Adrenal gland (tissue), 12 donors: Measurements from ENCODE around the gene CR1L. TPM values are rescaled to one million over a fixed set of nuclear protein-coding genes. Genes with fewer than 3 reads are reported as not detected.
A peak's percentile ranks its signal among the peaks of the same experiment; 100 is the strongest.

ENCODE experiments used
- DNase-seq, 7 donors: peaks; one replicate each; pipeline ENCODE4 v3.0.0-alpha.2; 2019 to 2020
- H3K27ac ChIP-seq, 5 donors: fragments of 200-600 bp; sonication (generic) in 4 of 5; 1 replicate in 3 of 5; 2 replicates in 2 of 5; pipeline versions ENCODE4 v1.5.1 to v1.8.0; 2016 to 2020; ENCODE audit warnings: mild to moderate bottlenecking in 1 of 5
- H3K27me3 ChIP-seq: fragments of 200-600 bp; 2 replicates; pipeline ENCODE4 v1.8.0; 2021
- H3K36me3 ChIP-seq, 2 donors: fragments of 200-600 bp; replicated peaks in 1 of 2; 1 replicate in 1 of 2; 2 replicates in 1 of 2; pipeline versions ENCODE4 v1.5.1 to v1.8.0; 2018 to 2022
- H3K4me1 ChIP-seq, 2 donors: fragments of 200-600 bp; replicated peaks in 1 of 2; 1 replicate in 1 of 2; 2 replicates in 1 of 2; pipeline versions ENCODE4 v1.5.1 to v1.8.0; 2018 to 2021
- H3K4me3 ChIP-seq, 4 donors: fragments of 200-600 bp; sonication (generic) in 3 of 4; one replicate each; pipeline ENCODE4 v1.5.1; 2016 to 2018
- H3K9me3 ChIP-seq, 3 donors: fragments of 200-600 bp; sonication (generic) in 1 of 3; replicated peaks in 1 of 3; 1 replicate in 2 of 3; 2 replicates in 1 of 3; pipeline versions ENCODE4 v1.5.1 to v1.8.0; 2016 to 2021
- POLR2A ChIP-seq, 2 donors: fragments of 450-650 bp; IDR thresholded peaks; one replicate each; pipeline ENCODE4 v1.6.1; 2017; ENCODE audit warnings: antibody characterized with exemption in 2 of 2, mild to moderate bottlenecking in 2 of 2, moderate library complexity in 1 of 2
- WGBS, 4 donors: extraction: QIAGEN DNeasy Blood & Tissue Kit in 2 of 4; methylation state at CpG; one replicate each; pipeline versions ENCODE4 v1.1.5 to v1.1.7; 2013 to 2017; 5-methylcytosine and 5-hydroxymethylcytosine counted together
- intact Hi-C, 2 donors: fragments of 100-400 bp; cut with DNase I; formaldehyde crosslinking; loops; one replicate each; pipeline versions ENCODE4 v1.14.1 to v1.15.0; 2022 to 2023
- polyA plus RNA-seq, 3 donors: library from polyadenylated mRNA; stranded (reverse); fragments of 200-250 nt in 2 of 3; fragments of 350-450 nt in 1 of 3; fragmentation: Illumina TruSeq in 1 of 3; extraction: RNeasy Lipid Tissue Mini Kit (QIAGEN cat#74804) in 1 of 3; gene quantifications; one replicate each; pipeline ENCODE4 v1.2.3, GENCODE V29; 2013 to 2014
- total RNA-seq, 9 donors: library from RNA; depleted of rRNA in 4 of 9; stranded (reverse); fragments of >200 nt in 4 of 9; fragments of 120-200 nt in 1 of 9; fragmentation: NEBNext Ultra II Directional in 1 of 9; extraction: Animal tissue kit (Norgen Biotek cat#: 25700) in 1 of 9; gene quantifications; one replicate each; pipeline versions ENCODE4 v1.1.0 to v1.2.4, GENCODE V29; 2013 to 2023
- TF ChIP-seq, protein P1 (sequence below), 6 experiments: fragments of 450-650 bp in 4 of 6; fragments of 200-600 bp in 2 of 6; sonication (generic) in 1 of 6; IDR thresholded peaks; 1 replicate in 5 of 6; 2 replicates in 1 of 6; pipeline versions ENCODE4 v1.5.1 to v1.8.0; 2016 to 2021; ENCODE audit warnings: antibody characterized with exemption in 6 of 6, mild to moderate bottlenecking in 2 of 6, moderate library complexity in 1 of 6
- donor health status: healthy with polysubstance abuse.
- donor health status: Bipolar disorder and iron deficiency.
- donor health status: DM: yes; HTN: yes; CAD: no.
- donor health status: DM: no; HTN: no; CAD: no.
- donor health status: DM: no; HTN: no; CAD: no.
- donor health status: DM: yes; HTN: yes; CAD: no.

Gene CR1L
- total and polyA plus RNA-seq, 12 donors, result 0.23 to 0.81 (median 0.53) TPM; not detected in 4

DNA sequence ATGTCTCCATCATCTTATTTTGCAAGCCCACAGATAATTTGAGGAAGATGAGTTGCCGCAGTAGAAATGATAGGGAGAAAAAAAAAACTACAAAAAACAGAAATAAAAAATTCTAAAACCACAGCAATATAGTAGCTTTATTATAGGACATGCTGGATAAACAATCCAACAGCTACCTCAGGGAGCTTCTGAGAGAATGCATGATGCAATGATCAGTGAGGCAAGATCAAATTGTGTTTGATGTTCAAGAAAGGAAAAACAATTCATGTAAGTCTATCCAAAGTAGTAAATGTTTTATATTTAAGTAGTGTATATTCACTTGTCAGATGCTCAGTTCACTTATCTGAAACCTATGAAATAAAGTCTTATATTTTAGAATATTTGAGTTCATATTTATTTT, 6.7 kb downstream of the CR1L start:
- no peaks in the 10 kb centered on the region for H3K9me3 ChIP-seq
- H3K4me3 ChIP-seq, result no peak overlapping the region
- no peaks in the 10 kb centered on the region for H3K4me1 ChIP-seq
- no peak for DNase-seq
- no peak overlapping the region for H3K27ac ChIP-seq
- H3K27me3 ChIP-seq, result no peaks in the 10 kb centered on the region
- intact Hi-C loops, result no loop called here
- WGBS, 4 donors, result 93 to 98% (median 94%) methylated on average over 1 of the region's 1 CpG
- no peaks in the 10 kb centered on the region for H3K36me3 ChIP-seq
- TF ChIP-seq, protein P1, sequence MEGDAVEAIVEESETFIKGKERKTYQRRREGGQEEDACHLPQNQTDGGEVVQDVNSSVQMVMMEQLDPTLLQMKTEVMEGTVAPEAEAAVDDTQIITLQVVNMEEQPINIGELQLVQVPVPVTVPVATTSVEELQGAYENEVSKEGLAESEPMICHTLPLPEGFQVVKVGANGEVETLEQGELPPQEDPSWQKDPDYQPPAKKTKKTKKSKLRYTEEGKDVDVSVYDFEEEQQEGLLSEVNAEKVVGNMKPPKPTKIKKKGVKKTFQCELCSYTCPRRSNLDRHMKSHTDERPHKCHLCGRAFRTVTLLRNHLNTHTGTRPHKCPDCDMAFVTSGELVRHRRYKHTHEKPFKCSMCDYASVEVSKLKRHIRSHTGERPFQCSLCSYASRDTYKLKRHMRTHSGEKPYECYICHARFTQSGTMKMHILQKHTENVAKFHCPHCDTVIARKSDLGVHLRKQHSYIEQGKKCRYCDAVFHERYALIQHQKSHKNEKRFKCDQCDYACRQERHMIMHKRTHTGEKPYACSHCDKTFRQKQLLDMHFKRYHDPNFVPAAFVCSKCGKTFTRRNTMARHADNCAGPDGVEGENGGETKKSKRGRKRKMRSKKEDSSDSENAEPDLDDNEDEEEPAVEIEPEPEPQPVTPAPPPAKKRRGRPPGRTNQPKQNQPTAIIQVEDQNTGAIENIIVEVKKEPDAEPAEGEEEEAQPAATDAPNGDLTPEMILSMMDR (IDR thresholded peaks at IDR 0.05), result no peak
- no peak for TF ChIP-seq POLR2A (IDR thresholded peaks at IDR 0.05)

DNA sequence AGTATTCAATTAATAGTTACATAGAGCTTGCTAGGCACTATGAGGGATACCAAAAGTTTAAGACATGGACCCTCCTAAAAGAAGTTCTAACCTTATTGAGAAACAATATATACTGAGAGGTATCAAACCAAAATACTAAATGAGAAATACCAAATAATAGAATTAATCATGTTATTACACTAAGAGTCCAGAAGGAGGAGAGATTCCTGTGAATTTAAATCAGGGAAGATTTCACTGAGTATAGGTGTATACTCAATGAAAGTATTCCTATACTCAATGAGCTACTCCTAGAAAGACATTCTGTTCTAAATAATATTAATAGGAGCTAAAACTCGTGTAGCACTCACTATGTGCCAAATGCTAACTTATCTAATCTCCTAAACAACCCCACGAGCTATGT, 9.4 kb downstream of the CR1L start:
- Histone ChIP-seq H3K9me3 (no peaks in the 10 kb centered on the region), H3K27ac (no peak overlapping the region), H3K4me3 (no peak overlapping the region), H3K36me3 (no peaks in the 10 kb centered on the region), H3K27me3 (no peaks in the 10 kb centered on the region), H3K4me1 (no peaks in the 10 kb centered on the region)
- no peak for TF ChIP-seq POLR2A (IDR thresholded peaks at IDR 0.05)
- TF ChIP-seq, protein P1 (IDR thresholded peaks at IDR 0.05), result peak in 5 of 6 experiments; percentile 8 to 43 (median 37)
- intact Hi-C loops, result no loop called here
- 40 to 64% (median 45%) methylated on average over 2 of the region's 2 CpGs for WGBS, 4 donors
- DNase-seq, result no peak

DNA sequence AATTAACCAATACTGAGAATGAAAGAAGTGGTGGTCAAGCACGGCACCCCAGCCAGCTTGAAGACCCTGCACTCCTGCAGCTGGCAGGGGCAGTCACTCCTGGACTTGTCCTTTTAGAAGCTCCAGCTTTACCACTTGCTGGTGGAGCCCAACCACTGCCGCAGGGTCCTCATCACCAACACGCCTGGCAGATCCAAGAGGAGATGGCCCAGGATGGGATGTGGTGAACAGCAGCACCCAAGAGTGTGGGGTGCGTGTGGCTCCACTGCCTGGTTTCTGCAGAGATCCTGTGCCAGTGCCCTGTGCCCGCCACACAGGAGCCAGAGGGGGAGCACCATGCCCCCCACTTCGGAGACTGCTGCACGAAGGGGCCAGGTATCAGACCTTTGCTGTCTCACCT, 13.5 kb downstream of the CR1L start:
- 79 to 91% (median 83%) methylated on average over 5 to 7 of the region's 7 CpGs for WGBS, 4 donors
- intact Hi-C loops, result no loop called here
- H3K27me3 ChIP-seq, result no peaks in the 10 kb centered on the region
- H3K27ac ChIP-seq, result no peak overlapping the region
- H3K4me3 ChIP-seq, result no peak overlapping the region
- no peaks in the 10 kb centered on the region for H3K9me3 ChIP-seq
- H3K36me3 ChIP-seq, result no peaks in the 10 kb centered on the region
- TF ChIP-seq POLR2A (IDR thresholded peaks at IDR 0.05), result no peak
- TF ChIP-seq, protein P1 (IDR thresholded peaks at IDR 0.05), result no peak
- no peak for DNase-seq
- no peaks in the 10 kb centered on the region for H3K4me1 ChIP-seq

DNA sequence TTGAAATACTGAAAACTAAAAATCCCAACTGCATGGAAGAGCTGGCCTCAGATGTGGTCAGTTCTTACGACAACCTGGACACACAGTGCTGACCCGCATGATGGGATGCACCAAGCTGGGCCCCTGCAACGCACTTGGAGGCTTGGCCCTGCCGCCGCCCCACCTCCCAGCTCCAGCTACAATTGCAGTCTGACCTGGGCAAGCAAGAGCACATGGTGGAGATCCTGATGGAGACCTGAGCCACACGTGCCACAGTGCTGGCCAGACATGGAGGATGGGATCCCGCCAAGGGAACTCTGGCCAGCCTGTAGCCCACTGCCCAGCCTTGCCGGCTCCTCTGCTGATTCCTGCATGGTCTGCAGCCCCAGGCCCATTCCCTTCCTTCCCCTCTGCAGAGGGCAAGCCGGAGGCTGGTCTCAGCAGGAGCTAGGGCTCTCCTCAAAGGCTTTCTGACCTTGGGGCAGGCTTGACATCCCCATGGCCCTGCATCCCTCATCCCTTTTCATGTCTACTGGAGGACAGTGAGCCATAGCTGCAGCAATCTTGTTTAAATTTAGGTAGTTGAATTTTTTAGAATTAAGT, 14.1 kb downstream of the CR1L start:
- no peaks in the 10 kb centered on the region for H3K36me3 ChIP-seq
- no peak overlapping the region for H3K27ac ChIP-seq
- H3K27me3 ChIP-seq, result no peaks in the 10 kb centered on the region
- no peaks in the 10 kb centered on the region for H3K4me1 ChIP-seq
- TF ChIP-seq, protein P1 (IDR thresholded peaks at IDR 0.05), result no peak
- TF ChIP-seq POLR2A (IDR thresholded peaks at IDR 0.05), result no peak
- intact Hi-C loops, result no loop called here
- 84 to 90% (median 87%) methylated on average over 5 to 9 of the region's 9 CpGs for WGBS, 4 donors
- H3K4me3 ChIP-seq, result no peak overlapping the region
- H3K9me3 ChIP-seq, result no peaks in the 10 kb centered on the region
- no peak for DNase-seq
